HTR-8/SVneo (cell line): ENCODE data around the gene ZRANB3.
"Not testable (repeated sequence)": the region's sequence is repeated elsewhere in the genome, so short reads cannot be mapped to it uniquely, and the experiment has no call there.

Source experiments
- DNase-seq: peaks from one replicate; pipeline ENCODE4 v3.0.0; 2011; ENCODE audit warnings: low spot score, mixed read lengths; ENCODE audit not compliant: insufficient read length
- FAIRE-seq: peaks from 2 replicates; lab custom pipeline; 2011; peaks lifted over from hg19 to GRCh38; lab: Jason Lieb, UNC

The ZRANB3 gene

GRCh38 chr2:135494503-135494902, 36.5 kb downstream of the ZRANB3 start:
- no peak for DNase-seq
- no peak for FAIRE-seq

DNA sequence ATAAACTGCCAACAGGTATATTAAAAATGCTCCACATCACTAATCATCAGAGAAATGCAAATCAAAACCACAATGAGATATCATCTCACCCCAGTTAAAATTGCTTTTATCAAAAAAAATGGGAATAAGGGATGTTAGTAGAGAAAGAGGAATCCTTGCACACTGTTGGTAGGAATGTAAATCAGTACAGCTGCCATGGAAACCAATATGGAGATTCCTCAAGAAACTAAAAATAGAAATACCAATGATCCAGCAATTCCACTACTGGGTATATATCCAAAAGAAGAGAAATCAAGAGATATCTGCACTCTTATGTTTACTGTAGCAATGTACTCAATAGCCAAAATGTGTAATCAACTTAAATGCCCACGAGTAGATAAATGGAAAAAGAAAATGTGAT, 40.6 kb downstream of the ZRANB3 start:
- DNase-seq = no peak
- FAIRE-seq = no peak

- FAIRE-seq (peak; percentile 13), DNase-seq (peak; percentile 15)
Observed at GRCh38 chr2:135485441-135485840, 45.6 kb downstream of the ZRANB3 start.

GRCh38 chr2:135475128-135475527, 55.9 kb downstream of the ZRANB3 start:
- no peak for DNase-seq
- FAIRE-seq = no peak

DNA sequence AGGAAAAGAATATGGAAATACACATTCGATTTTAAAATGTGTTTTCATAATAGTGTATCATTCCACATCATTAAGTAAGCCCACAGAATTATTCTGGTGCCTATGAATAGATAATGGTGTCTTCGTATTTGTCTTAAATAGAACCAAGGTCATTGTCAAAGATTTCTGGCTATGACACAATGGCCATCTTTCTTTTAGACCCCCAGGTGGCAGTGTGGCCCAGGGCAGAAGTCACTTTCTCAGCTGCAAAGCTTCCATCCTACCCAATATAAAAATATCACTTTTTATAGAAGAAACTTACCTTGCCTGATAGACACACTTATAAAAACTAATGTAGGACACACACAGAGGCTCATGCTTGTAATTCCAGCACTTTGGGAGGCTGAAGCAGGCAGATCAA, 57.5 kb downstream of the ZRANB3 start:
- FAIRE-seq = no peak
- peak; percentile 14 for DNase-seq

DNA sequence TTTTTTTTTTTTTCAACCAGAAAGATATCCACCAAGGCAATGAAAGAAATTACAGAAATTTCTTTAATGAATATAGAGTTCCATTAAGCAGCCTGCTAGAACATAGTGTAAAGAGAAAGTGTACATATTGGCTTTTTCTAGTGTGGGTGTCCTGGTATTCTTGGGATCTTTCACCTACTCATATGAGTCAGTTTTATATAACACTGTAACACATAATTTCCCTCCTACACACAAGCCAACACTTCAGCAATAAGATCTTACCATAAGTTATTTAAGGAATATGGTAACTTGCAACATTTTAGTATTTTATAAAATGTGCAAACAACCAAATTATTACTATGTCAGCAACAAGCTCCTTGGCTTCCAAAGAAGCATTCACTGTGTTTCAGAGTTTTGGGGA, 59.9 kb downstream of the ZRANB3 start:
- no peak for DNase-seq

DNA sequence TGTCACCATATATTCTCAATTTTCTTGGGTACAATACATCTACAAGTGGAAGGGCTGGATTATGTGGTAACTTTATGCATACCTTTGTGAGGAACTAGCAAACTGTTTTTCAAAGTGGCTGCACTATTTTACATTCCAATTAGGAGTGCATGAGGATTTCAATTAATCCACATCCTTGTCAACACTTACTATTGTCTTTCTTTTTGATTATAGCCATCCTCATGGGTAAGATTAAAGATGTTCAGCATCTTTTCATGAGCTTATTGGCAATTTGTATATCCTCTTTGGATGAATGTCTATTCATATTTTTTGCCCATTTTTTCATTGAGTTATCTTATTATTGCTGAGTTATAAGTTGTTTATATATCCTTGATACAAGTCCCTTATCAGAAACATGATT, 73.7 kb downstream of the ZRANB3 start:
- FAIRE-seq (no peak), DNase-seq (no peak)

More for the DNA sequence above, 59.9 kb downstream of the ZRANB3 start:
- no peak for FAIRE-seq

DNA sequence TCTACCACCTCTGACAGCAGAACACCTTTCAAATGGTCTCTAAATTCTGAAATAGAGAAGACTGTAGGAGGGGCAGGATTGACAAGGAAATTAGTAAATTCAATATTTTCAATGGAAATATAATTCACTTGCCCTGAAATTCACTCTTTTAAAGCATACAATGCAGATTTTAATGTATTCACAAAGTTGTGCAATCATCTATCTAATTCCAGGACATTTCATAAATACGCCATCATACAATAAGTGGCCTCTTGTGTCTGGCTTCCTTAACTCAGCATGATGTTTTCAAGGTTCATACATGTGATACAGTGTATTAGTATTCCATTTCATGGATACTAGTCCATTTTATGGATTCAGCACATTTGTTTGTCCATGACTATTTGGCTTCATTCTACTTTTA, 74.2 kb downstream of the ZRANB3 start:
- FAIRE-seq (no peak), DNase-seq (no peak)

DNA sequence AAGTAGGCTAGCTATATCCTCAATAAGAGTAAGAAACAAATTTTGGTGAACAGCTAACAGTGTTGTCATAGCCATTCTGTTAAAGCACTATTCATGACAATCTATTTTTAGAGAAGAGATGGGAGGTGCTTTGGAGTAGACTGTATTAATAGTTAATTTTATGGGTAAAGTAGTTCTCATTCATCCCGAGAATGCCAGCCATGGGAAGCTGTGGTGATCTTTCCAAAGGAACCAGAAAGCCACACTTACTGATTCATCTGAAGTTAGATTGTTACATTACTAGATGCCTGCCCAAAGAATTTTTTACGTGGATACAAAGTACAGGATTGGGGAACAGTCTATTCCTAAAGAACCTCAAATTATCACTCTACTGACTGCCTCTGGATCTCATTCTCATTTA, 74.6 kb downstream of the ZRANB3 start:
- no peak for DNase-seq
- FAIRE-seq = no peak

- DNase-seq (no peak), FAIRE-seq (no peak)
Observed at GRCh38 chr2:135454608-135455007, 76.4 kb downstream of the ZRANB3 start.

GRCh38 chr2:135453027-135453426, 78.0 kb downstream of the ZRANB3 start:
- not testable (repeated sequence) for DNase-seq, FAIRE-seq

- FAIRE-seq = no peak
Observed at GRCh38 chr2:135451966-135452365, 79.1 kb downstream of the ZRANB3 start.

GRCh38 chr2:135443013-135443412, 88.0 kb downstream of the ZRANB3 start:
- FAIRE-seq, DNase-seq: not testable (repeated sequence)

More at GRCh38 chr2:135451966-135452365, 79.1 kb downstream of the ZRANB3 start:
- DNase-seq = no peak

GRCh38 chr2:135435155-135435554, 95.9 kb downstream of the ZRANB3 start:
- not testable (repeated sequence) for FAIRE-seq, DNase-seq

GRCh38 chr2:135424849-135425248, 106.2 kb downstream of the ZRANB3 start:
- FAIRE-seq = no peak
- no peak for DNase-seq

DNA sequence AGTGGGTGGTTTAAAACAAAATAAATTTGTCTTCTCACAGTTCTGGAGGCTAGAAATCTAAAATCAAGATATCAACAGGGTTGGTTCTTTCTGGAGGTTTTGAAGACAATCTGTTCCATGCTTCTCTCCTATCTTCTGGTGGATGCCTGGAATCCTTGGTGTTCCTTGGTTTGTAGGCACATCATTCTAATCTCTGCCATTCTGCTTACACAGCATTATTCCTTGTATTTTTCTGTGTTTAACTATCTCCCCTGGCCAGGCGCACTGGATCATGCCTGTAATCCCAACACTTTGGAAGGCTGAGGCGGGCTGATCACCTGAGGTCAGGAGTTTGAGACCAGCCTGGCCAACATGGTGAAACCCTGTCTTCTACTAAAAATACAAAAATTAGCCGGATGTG, 108.1 kb downstream of the ZRANB3 start:
- DNase-seq (no peak), FAIRE-seq (no peak)

GRCh38 chr2:135411646-135412045, 119.4 kb downstream of the ZRANB3 start:
- DNase-seq (no peak), FAIRE-seq (no peak)

DNA sequence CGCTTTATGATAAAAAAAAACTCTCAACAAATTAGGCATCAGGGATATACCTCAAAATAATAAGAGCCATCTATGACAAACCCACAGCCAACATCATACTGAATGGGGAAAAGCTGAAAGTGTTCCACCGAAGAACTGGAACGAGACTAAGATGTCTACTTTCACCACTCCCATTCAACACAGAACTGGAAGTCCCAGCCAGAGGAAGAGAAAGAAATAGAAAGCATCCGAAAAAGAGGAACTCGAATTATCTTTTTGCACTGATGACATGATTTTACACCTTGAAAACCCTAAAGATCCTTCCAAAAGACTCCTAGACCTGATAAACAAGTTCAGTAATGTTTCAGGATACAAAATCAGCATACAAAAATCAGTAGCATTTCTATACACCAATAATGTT, 121.6 kb downstream of the ZRANB3 start:
- FAIRE-seq (no peak), DNase-seq (no peak)

DNA sequence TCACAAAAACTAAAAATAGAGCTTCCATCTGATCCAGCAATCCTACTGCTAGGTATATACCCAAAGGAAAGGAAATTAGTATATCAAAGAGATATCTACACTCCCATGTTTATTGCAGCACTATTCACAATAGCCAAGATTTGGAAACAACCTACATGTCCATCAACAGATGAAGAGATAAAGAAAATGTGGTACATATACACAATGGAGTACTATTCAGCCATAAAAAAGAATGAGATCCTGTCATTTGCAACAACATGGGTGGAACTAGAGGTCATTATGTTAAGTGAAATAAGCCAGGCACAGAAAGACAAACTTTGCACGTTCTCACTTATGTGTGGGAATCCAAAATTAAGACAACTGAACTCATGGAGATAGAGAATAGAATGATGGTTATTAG, 134.8 kb downstream of the ZRANB3 start:
- DNase-seq, FAIRE-seq: not testable (repeated sequence)

GRCh38 chr2:135386993-135387392, 144.0 kb downstream of the ZRANB3 start:
- FAIRE-seq = no peak
- DNase-seq = no peak

DNA sequence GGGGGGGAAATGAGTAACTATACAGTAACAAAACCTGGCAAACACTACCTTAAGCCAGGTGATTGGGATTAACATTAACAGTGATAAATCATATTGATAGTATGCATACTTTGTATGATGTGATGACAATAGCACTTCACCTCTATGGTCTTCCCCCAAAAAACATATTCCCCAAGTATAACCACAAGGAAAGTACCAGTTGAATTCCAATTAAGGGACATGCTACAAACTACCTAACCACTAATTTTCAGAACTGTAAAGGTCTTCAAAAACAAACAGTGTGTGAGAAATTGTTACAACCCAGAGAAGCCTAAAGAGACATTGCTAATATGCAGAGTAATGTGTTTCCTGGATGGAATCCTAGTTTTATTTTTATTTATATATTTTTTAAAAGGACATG, 152.4 kb downstream of the ZRANB3 start:
- no peak for DNase-seq
- no peak for FAIRE-seq

GRCh38 chr2:135373702-135374101, 157.3 kb downstream of the ZRANB3 start:
- no peak for FAIRE-seq

GRCh38 chr2:135349941-135350340, 181.1 kb downstream of the ZRANB3 start:
- FAIRE-seq (no peak), DNase-seq (no peak)

More at GRCh38 chr2:135373702-135374101, 157.3 kb downstream of the ZRANB3 start:
- DNase-seq = no peak
